Measurements from ENCODE around the gene UBE2I.
"Not testable (repeated sequence)": the region's sequence is repeated elsewhere in the genome, so short reads cannot be mapped to it uniquely, and the experiment has no call there.

Gene UBE2I

GRCh38 chr16:1277617-1278282 lies 31.7 kb upstream of the UBE2I start:
- no peak for DNase-seq

DNA sequence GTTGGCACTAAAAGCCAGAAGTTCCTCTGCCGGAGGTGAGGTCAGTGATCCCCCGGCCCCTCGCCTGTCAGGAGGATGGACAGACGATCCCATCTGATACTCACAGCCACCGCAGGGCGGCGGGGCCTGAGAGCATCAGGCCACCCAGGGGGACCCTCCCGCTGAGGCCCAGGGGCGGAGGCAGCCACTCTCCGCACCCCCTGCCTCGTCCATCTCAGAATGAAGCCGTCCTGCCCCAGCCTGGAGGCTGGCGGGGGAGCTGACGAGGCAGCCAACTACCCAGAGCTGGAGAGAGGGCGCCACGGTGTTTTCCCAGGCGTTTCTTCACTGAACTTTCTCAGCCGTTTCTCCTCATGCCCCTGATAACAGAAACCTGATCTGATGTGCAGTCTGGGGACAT lies 31.0 kb upstream of the UBE2I start:
- DNase-seq = no peak

DNA sequence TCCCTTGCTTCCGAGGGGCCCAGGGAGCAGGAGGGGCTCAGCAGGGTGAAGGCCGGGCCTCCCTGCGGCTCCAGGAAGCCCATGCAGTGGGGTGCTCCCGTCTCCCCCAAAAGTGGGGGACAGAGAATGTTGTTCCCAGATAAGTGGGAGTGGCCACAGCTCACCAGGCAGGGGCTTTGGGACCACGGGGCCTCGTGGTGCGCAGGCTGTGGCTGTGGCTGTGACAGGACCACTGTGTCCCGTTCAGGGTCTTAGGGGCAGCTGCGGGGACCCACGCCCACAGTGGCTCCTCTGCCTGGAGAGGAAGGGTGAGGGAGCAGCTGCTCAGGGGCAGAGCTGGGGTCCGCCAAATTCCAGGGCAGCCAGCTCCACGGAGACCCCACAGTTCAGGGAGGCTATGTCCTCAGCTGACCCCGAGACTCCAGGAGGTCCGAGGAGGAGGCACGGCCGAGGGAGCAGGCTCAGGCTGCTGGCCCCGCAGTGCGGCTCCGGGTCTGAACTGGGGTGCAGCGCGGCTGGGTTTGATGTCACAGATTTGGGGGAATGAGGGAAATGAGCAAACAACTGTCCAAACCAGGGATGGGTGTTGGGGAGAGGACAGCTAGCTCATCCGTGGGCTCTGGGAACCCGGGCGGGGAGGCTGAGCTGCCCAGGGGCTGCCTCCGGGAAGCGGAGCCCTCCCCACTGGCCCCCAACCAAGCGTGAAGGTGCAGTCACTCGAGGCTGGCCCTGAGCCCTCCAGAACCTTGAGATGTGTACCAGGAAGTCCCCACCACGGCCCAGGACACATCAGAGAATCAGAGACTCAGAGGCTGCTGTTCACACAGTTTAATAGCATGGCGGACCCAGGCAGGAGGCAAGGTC lies 30.1 kb upstream of the UBE2I start:
- DNase-seq = no peak

DNA sequence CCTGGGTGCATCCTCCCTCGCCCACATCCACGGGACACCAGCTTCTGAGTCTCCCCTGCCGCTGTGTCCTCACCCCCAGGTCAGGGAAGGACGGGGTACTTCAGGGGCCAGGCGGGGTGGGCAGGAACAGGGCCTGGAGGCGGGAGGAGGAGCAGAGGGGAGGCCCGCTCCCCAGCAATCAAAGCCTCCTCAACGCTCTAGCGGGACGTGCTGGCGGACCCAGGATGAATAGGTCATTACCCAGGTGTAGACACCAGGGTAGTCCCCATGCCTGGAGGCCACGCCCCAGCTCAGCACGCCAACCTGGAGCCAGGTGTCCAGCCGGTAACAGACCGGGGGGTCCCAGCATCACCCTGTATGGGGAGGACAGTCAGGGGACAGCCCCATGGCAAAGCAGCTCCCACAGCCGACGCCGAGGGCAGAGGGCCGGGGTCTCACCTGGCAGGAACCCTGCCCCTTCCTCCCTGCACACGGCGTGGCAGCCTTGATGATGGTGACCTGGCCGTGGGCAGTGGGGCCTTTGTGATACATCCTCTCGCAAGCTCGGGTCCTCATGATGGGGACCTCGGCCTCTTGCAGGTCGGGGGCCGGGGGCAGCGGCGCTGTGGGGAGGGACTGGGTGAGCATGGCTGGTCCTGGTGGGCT lies 29.4 kb upstream of the UBE2I start:
- DNase-seq = no peak

- DNase-seq = no peak
Measured at GRCh38 chr16:1280783-1281182, 28.7 kb upstream of the UBE2I start.

- no peak for DNase-seq
Measured at GRCh38 chr16:1281517-1281916, 27.9 kb upstream of the UBE2I start.

- no peak for DNase-seq
Measured at GRCh38 chr16:1282324-1282973, 27.0 kb upstream of the UBE2I start.

DNA sequence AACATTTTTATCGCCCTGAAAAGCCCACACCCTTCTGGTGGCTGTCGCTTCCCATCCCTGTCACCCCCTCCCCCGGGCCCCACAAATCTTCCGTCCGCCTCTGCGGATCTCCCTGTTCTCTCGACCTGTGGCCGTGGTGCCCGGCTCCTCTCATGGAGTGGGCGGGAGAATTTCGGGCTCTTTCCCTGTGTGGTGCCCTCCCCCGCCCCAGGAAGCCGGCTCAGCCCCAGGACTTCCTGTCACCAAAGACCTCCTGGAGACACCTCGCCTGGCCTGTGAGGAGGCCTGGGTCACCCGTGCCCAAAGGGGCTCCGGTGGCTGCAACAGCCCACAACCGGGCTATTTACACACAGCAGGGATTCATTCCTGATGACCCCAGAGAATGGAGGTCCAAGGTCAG lies 26.1 kb upstream of the UBE2I start:
- DNase-seq = no peak

DNA sequence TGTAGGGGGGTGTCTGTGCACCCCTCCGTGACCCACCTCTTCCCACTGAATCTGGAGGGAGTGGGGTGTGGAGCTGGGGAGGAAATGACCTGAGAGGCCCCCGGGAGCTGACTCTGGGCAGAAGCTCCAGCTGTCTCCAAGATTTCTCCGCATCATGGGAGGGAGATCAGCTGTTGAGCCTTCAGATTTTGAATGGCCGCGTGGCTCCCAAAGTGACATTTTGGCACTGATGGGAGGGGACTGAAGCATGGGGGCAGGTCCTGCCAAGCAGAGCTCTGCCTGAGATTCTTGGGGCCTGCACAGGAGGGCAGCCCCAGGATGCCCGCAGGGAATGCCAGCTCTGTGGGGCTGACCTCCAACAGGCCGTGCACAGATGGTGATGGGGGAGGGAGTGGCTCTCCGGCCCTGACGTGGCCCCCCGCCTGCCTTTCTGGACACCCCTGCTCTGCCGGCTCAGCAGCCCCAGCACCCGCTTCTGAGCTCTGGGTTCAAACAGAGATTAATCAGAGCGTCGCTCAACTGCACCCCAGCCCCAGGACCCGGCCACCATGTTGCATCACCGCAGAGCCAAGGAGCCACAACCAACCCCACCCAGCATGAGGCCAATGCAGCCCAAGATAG lies 25.3 kb upstream of the UBE2I start:
- no peak for DNase-seq

DNA sequence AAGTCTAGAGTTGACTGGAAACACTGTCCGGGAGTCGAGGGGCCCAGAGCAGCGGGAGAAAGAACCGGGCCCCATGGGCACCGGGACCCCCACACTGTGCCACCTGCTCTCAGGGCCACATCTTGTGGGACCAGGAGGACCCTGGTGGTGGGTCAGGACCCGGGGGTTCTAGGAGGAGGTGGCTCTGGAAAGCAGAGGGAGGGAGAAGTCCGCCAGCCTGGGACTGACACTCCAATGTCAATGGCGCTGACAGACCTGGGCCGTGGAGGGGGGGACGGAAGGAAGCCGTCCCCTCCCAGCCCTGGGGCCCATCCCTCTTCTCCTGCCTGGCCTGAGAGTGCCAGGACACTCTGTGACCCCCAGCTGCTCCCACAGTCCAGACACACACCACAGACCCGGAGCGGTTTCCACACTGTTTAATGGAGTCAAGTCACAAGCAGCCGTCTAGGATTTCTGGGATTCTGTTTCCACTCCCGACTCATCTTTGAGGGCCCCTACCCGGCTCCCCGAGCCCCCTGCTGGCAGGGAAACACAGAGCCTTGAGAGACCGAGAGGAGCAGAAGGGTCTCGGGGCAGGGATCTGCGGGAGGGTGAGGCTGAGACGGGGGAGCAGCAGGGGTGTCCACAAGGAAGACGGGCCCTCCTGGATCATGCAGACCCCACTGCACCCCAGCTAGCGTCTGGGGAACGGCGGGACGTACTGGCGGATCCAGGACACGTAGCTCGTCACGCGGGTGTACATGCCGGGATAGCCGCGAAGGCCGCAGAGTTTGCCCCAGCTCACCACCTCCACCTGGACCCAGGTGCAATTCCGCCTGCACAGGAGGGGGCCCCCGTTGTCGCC lies 23.5 kb upstream of the UBE2I start:
- no peak for DNase-seq

DNA sequence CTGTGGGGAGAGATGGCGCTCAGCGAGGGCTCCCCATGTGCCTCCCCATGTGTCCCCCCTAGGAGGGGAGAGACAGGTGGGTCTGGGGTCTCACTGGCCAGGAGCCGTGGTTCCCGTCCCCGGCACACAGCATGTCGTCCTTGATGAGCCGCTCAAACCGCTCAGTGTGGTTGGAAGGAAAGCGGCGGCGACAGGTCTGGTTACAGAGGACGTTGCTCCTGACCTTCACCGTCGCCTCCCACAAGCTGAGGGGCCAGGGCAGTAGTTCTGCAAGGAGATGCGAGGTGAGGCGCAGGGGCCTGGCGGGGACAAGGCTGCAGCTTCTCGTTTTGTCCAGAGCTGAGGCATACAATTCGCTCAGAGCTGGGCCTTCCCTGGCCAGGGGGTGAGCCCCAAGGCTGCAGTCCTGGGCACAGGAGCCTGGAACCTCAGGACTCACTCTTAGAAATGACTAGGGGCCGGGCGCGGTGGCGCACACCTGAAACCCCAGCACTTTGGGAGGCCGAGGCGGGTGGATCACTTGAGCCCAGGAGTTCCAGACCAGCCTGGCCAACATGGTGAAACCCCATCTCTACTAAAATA lies 22.8 kb upstream of the UBE2I start:
- no peak for DNase-seq

- DNase-seq = no peak
Measured at GRCh38 chr16:1287982-1288670, 21.3 kb upstream of the UBE2I start.

GRCh38 chr16:1288813-1289476 lies 20.5 kb upstream of the UBE2I start:
- DNase-seq = no peak

DNA sequence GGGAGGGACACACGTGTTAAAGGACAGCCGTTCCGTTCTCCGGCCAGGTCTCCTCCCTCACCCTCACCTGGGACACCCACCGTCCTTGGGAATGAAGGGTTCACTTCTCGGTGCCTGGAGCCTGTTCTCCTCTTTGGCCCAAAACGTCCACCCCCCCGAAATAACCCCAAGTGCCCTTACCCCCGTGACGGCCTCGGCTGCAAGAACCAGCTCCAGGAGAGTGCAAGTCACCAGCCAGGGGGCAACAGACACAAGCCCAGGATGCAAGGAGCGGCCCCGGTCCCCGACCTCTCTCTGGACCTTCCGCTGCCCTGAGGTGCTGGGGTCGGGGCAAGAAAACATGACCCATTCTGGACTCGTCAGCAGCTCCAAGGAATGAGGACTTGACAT lies 20.0 kb upstream of the UBE2I start:
- DNase-seq = no peak

GRCh38 chr16:1290063-1290501 lies 19.4 kb upstream of the UBE2I start:
- no peak for DNase-seq

- no peak for DNase-seq
Measured at GRCh38 chr16:1290860-1291575, 18.4 kb upstream of the UBE2I start.

GRCh38 chr16:1291576-1291974 lies 17.9 kb upstream of the UBE2I start:
- no peak for DNase-seq

GRCh38 chr16:1292208-1292607 lies 17.2 kb upstream of the UBE2I start:
- DNase-seq = not testable (repeated sequence)

DNA sequence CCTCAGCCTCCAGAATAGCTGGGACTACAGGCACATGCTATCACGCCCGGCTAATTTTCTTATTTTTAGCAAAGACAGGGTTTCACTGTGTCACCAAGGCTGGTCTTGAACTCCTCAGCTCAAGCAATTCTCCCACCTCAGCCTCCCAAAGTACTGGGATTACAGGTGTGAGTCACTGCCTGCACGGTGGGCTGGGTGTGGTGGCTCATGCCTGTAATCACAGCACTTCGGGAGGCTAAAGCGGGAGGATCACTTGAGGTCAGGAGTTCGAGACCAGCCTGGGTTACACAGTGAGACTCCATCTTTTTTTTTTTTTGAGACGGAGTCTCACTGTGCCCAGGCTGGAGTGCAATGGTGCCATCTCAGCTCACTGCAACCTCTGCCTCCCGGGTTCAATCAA lies 16.6 kb upstream of the UBE2I start:
- DNase-seq = not testable (repeated sequence)

Data from GF-D8 (cell line).